Uterus (tissue), 4 donors: ENCODE measurements around the gene NEMF. TPM values are rescaled to one million over a fixed set of nuclear protein-coding genes. Genes with fewer than 3 reads are reported as not detected.

Experiments
- DNase-seq, 2 donors: peaks; one replicate each; pipeline ENCODE4 v3.0.0-alpha.2; 2019 to 2020
- H3K27ac ChIP-seq, 2 donors: fragments of 200-600 bp; sonication (generic); 1 replicate in 1 of 2; 2 replicates in 1 of 2; pipeline ENCODE4 v1.5.1; 2016 to 2018
- H3K27me3 ChIP-seq, 2 donors: fragments of 200-600 bp; sonication (generic); one replicate each; pipeline ENCODE4 v1.5.1; 2018 to 2019; ENCODE audit warnings: control low read depth in 1 of 2
- H3K36me3 ChIP-seq, 2 donors: fragments of 200-600 bp; sonication (generic); one replicate each; pipeline ENCODE4 v1.5.1; 2019; ENCODE audit warnings: control low read depth in 1 of 2
- H3K4me1 ChIP-seq, 2 donors: fragments of 200-600 bp; sonication (generic); one replicate each; pipeline ENCODE4 v1.5.1; 2018 to 2019; ENCODE audit warnings: control low read depth in 1 of 2
- H3K4me3 ChIP-seq, 2 donors: fragments of 200-600 bp; sonication (generic); 1 replicate in 1 of 2; 2 replicates in 1 of 2; pipeline ENCODE4 v1.5.1; 2018 to 2019; ENCODE audit warnings: mild to moderate bottlenecking in 1 of 2
- H3K9me3 ChIP-seq, 2 donors: fragments of 200-600 bp; sonication (generic); one replicate each; pipeline ENCODE4 v1.5.1; 2019; ENCODE audit warnings: control low read depth in 1 of 2
- POLR2A ChIP-seq, 2 donors: fragments of 450-650 bp; IDR thresholded peaks; one replicate each; pipeline ENCODE4 v1.6.1; 2016; ENCODE audit warnings: antibody characterized with exemption in 2 of 2, mild to moderate bottlenecking in 1 of 2, moderate library complexity in 1 of 2
- intact Hi-C: fragments of 100-400 bp; cut with DNase I; formaldehyde crosslinking; loops from one replicate; pipeline ENCODE4 v1.15.1; 2023; ENCODE audit warnings: low total_unique reads
- total RNA-seq, 4 donors: library from RNA; depleted of rRNA in 3 of 4; stranded (reverse); fragments of >200 nt in 3 of 4; gene quantifications; one replicate each; pipeline versions ENCODE4 v1.1.0 to v1.2.4, GENCODE V29; 2014 to 2023
- TF ChIP-seq, protein P1 (sequence below), 4 experiments: fragments of 200-600 bp in 2 of 4; fragments of 450-650 bp in 2 of 4; sonication (generic) in 2 of 4; IDR thresholded peaks; one replicate each; pipeline ENCODE4 v1.5.1; 2016 to 2019; ENCODE audit warnings: antibody characterized with exemption in 4 of 4, mild to moderate bottlenecking in 2 of 4, moderate library complexity in 1 of 4
- donor health status: DM: yes; HTN: yes; CAD: no.

NEMF gene
- total RNA-seq, 4 donors from 2014 or later = 54.3 to 108 (median 74.2) TPM

DNA sequence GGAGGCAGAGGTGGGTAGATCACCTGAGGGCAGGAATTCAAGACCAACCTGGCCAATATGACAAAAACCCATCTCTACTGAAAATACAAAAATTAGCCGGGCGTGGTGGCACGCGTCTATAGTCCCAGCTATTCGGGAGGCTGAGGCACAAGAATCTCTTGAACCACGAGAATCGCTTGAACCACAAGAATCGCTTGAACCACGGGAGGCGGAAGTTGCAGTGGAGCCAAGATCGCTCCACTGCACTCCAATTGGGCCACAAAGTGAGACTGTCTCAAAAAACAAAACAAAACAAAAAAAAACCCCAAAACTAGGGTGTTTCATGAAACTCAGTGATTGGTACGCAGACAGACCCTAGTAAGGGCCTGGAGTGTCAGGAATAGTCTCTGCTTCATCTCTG lies 33.9 kb upstream of the NEMF start:
- intact Hi-C loops = no loop called here
- H3K27me3 ChIP-seq = no peaks in the 10 kb centered on the region
- no peak for DNase-seq
- H3K36me3 ChIP-seq = no peaks in the 10 kb centered on the region
- no peak overlapping the region for H3K4me3 ChIP-seq
- no peaks in the 10 kb centered on the region for H3K9me3 ChIP-seq
- TF ChIP-seq, protein P1, sequence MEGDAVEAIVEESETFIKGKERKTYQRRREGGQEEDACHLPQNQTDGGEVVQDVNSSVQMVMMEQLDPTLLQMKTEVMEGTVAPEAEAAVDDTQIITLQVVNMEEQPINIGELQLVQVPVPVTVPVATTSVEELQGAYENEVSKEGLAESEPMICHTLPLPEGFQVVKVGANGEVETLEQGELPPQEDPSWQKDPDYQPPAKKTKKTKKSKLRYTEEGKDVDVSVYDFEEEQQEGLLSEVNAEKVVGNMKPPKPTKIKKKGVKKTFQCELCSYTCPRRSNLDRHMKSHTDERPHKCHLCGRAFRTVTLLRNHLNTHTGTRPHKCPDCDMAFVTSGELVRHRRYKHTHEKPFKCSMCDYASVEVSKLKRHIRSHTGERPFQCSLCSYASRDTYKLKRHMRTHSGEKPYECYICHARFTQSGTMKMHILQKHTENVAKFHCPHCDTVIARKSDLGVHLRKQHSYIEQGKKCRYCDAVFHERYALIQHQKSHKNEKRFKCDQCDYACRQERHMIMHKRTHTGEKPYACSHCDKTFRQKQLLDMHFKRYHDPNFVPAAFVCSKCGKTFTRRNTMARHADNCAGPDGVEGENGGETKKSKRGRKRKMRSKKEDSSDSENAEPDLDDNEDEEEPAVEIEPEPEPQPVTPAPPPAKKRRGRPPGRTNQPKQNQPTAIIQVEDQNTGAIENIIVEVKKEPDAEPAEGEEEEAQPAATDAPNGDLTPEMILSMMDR (IDR thresholded peaks at IDR 0.05) = no peak
- no peak for TF ChIP-seq POLR2A (IDR thresholded peaks at IDR 0.05)
- no peak overlapping the region for H3K27ac ChIP-seq
- no peaks in the 10 kb centered on the region for H3K4me1 ChIP-seq

GRCh38 chr14:49882826-49883694 lies 30.5 kb upstream of the NEMF start:
- Histone ChIP-seq H3K9me3 (no peaks in the 10 kb centered on the region), H3K36me3 (no peaks in the 10 kb centered on the region), H3K4me1 (no peaks in the 10 kb centered on the region), H3K4me3 (no peak overlapping the region), H3K27ac (no peak overlapping the region), H3K27me3 (no peaks in the 10 kb centered on the region)
- intact Hi-C loops = no loop called here
- no peak for DNase-seq
- no peak for TF ChIP-seq POLR2A (IDR thresholded peaks at IDR 0.05)
- TF ChIP-seq, protein P1 (IDR thresholded peaks at IDR 0.05) = no peak

GRCh38 chr14:49881350-49882001 lies 28.9 kb upstream of the NEMF start:
- H3K4me3 ChIP-seq = no peak overlapping the region
- TF ChIP-seq POLR2A (IDR thresholded peaks at IDR 0.05) = no peak
- peaks cover 0 to under 1% of the 10 kb centered on the region in 2 donors for H3K27me3 ChIP-seq
- no peaks in the 10 kb centered on the region for H3K4me1 ChIP-seq
- no peak for DNase-seq
- no peaks in the 10 kb centered on the region for H3K9me3 ChIP-seq
- H3K27ac ChIP-seq = no peak overlapping the region
- no peaks in the 10 kb centered on the region for H3K36me3 ChIP-seq
- intact Hi-C loops = no loop called here

GRCh38 chr14:49880267-49881064 lies 27.9 kb upstream of the NEMF start:
- H3K36me3 ChIP-seq = no peaks in the 10 kb centered on the region
- TF ChIP-seq POLR2A (IDR thresholded peaks at IDR 0.05) = no peak
- TF ChIP-seq, protein P1 (IDR thresholded peaks at IDR 0.05) = no peak
- intact Hi-C loops = no loop called here
- peaks cover 0 to 3% of the 10 kb centered on the region in 2 donors for H3K27me3 ChIP-seq
- H3K4me3 ChIP-seq = no peak overlapping the region
- no peak for DNase-seq
- no peak overlapping the region for H3K27ac ChIP-seq
- no peaks in the 10 kb centered on the region for H3K4me1 ChIP-seq
- H3K9me3 ChIP-seq = no peaks in the 10 kb centered on the region

- intact Hi-C loops = no loop called here
- H3K4me3 ChIP-seq = no peak overlapping the region
- DNase-seq = peak in 1 of 2 donors; percentile 50
- H3K27ac ChIP-seq = no peak overlapping the region
- H3K27me3 ChIP-seq = peaks cover 0 to 3% of the 10 kb centered on the region in 2 donors
- H3K4me1 ChIP-seq = no peaks in the 10 kb centered on the region
- TF ChIP-seq POLR2A (IDR thresholded peaks at IDR 0.05) = no peak
- TF ChIP-seq, protein P1 (IDR thresholded peaks at IDR 0.05) = peak; percentile 20 to 49 (median 46)
- no peaks in the 10 kb centered on the region for H3K9me3 ChIP-seq
- no peaks in the 10 kb centered on the region for H3K36me3 ChIP-seq
Measured at GRCh38 chr14:49879646-49880204, 27.1 kb upstream of the NEMF start.
